Adrenal gland (tissue), 12 donors: Measurements from ENCODE around the gene GNLY. TPM values are rescaled to one million over a fixed set of nuclear protein-coding genes. Genes with fewer than 3 reads are reported as not detected.

ENCODE experiments used
- DNase-seq, 7 donors: peaks; one replicate each; pipeline ENCODE4 v3.0.0-alpha.2; 2019 to 2020
- H3K27ac ChIP-seq, 5 donors: fragments of 200-600 bp; sonication (generic) in 4 of 5; 1 replicate in 3 of 5; 2 replicates in 2 of 5; pipeline versions ENCODE4 v1.5.1 to v1.8.0; 2016 to 2020; ENCODE audit warnings: mild to moderate bottlenecking in 1 of 5
- H3K27me3 ChIP-seq: fragments of 200-600 bp; 2 replicates; pipeline ENCODE4 v1.8.0; 2021
- H3K36me3 ChIP-seq, 2 donors: fragments of 200-600 bp; replicated peaks in 1 of 2; 1 replicate in 1 of 2; 2 replicates in 1 of 2; pipeline versions ENCODE4 v1.5.1 to v1.8.0; 2018 to 2022
- H3K4me1 ChIP-seq, 2 donors: fragments of 200-600 bp; replicated peaks in 1 of 2; 1 replicate in 1 of 2; 2 replicates in 1 of 2; pipeline versions ENCODE4 v1.5.1 to v1.8.0; 2018 to 2021
- H3K4me3 ChIP-seq, 4 donors: fragments of 200-600 bp; sonication (generic) in 3 of 4; one replicate each; pipeline ENCODE4 v1.5.1; 2016 to 2018
- H3K9me3 ChIP-seq, 3 donors: fragments of 200-600 bp; sonication (generic) in 1 of 3; replicated peaks in 1 of 3; 1 replicate in 2 of 3; 2 replicates in 1 of 3; pipeline versions ENCODE4 v1.5.1 to v1.8.0; 2016 to 2021
- POLR2A ChIP-seq, 2 donors: fragments of 450-650 bp; IDR thresholded peaks; one replicate each; pipeline ENCODE4 v1.6.1; 2017; ENCODE audit warnings: antibody characterized with exemption in 2 of 2, mild to moderate bottlenecking in 2 of 2, moderate library complexity in 1 of 2
- WGBS, 4 donors: extraction: QIAGEN DNeasy Blood & Tissue Kit in 2 of 4; methylation state at CpG; one replicate each; pipeline versions ENCODE4 v1.1.5 to v1.1.7; 2013 to 2017; 5-methylcytosine and 5-hydroxymethylcytosine counted together
- intact Hi-C, 2 donors: fragments of 100-400 bp; cut with DNase I; formaldehyde crosslinking; loops; one replicate each; pipeline versions ENCODE4 v1.14.1 to v1.15.0; 2022 to 2023
- polyA plus RNA-seq, 3 donors: library from polyadenylated mRNA; stranded (reverse); fragments of 200-250 nt in 2 of 3; fragments of 350-450 nt in 1 of 3; fragmentation: Illumina TruSeq in 1 of 3; extraction: RNeasy Lipid Tissue Mini Kit (QIAGEN cat#74804) in 1 of 3; gene quantifications; one replicate each; pipeline ENCODE4 v1.2.3, GENCODE V29; 2013 to 2014
- total RNA-seq, 9 donors: library from RNA; depleted of rRNA in 4 of 9; stranded (reverse); fragments of >200 nt in 4 of 9; fragments of 120-200 nt in 1 of 9; fragmentation: NEBNext Ultra II Directional in 1 of 9; extraction: Animal tissue kit (Norgen Biotek cat#: 25700) in 1 of 9; gene quantifications; one replicate each; pipeline versions ENCODE4 v1.1.0 to v1.2.4, GENCODE V29; 2013 to 2023
- TF ChIP-seq, protein P1 (sequence below), 6 experiments: fragments of 450-650 bp in 4 of 6; fragments of 200-600 bp in 2 of 6; sonication (generic) in 1 of 6; IDR thresholded peaks; 1 replicate in 5 of 6; 2 replicates in 1 of 6; pipeline versions ENCODE4 v1.5.1 to v1.8.0; 2016 to 2021; ENCODE audit warnings: antibody characterized with exemption in 6 of 6, mild to moderate bottlenecking in 2 of 6, moderate library complexity in 1 of 6
- donor health status: healthy with polysubstance abuse.
- donor health status: Bipolar disorder and iron deficiency.
- donor health status: DM: yes; HTN: yes; CAD: no.
- donor health status: DM: no; HTN: no; CAD: no.
- donor health status: DM: no; HTN: no; CAD: no.
- donor health status: DM: yes; HTN: yes; CAD: no.

GNLY gene
- total and polyA plus RNA-seq, 12 donors: 0.28 to 6.7 (median 1.3) TPM; not detected in 1

- intact Hi-C loops: no loop called here
- Histone ChIP-seq H3K27me3 (no peaks in the 10 kb centered on the region), H3K36me3 (no peaks in the 10 kb centered on the region), H3K9me3 (no peaks in the 10 kb centered on the region), H3K27ac (peak overlapping the region; percentile 39 to 87 (median 55)), H3K4me1 (peaks cover 15 to 71% of the 10 kb centered on the region in 2 donors), H3K4me3 (no peak overlapping the region)
- TF ChIP-seq, protein P1, sequence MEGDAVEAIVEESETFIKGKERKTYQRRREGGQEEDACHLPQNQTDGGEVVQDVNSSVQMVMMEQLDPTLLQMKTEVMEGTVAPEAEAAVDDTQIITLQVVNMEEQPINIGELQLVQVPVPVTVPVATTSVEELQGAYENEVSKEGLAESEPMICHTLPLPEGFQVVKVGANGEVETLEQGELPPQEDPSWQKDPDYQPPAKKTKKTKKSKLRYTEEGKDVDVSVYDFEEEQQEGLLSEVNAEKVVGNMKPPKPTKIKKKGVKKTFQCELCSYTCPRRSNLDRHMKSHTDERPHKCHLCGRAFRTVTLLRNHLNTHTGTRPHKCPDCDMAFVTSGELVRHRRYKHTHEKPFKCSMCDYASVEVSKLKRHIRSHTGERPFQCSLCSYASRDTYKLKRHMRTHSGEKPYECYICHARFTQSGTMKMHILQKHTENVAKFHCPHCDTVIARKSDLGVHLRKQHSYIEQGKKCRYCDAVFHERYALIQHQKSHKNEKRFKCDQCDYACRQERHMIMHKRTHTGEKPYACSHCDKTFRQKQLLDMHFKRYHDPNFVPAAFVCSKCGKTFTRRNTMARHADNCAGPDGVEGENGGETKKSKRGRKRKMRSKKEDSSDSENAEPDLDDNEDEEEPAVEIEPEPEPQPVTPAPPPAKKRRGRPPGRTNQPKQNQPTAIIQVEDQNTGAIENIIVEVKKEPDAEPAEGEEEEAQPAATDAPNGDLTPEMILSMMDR (IDR thresholded peaks at IDR 0.05): no peak
- TF ChIP-seq POLR2A (IDR thresholded peaks at IDR 0.05): no peak
- DNase-seq: peak in 6 of 7 donors; percentile 55 to 78 (median 72)
- WGBS, 4 donors: 65 to 81% (median 72%) methylated on average over 6 to 10 of the region's 10 CpGs
Measured at GRCh38 chr2:85706599-85707296, 12.6 kb downstream of the GNLY start.

DNA sequence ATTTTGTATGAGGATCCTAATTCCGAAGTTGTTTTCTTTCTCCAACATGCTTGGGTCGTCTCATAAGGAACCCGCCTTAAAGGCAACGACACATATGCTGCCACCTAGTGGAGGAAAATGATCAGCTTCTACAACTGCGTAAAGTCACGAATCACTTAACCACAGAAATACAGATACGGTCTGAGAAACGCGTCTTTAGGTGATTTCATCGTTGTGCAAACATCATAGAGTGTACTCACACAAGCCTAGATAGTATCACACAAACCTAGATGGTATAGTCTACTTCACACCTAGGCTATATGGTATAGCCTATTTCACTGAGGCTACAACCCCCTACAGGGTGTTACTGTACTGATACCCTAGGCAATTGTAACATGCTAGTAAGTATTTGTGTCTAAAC, 13.1 kb downstream of the GNLY start:
- H3K4me1 ChIP-seq: peaks cover 15 to 66% of the 10 kb centered on the region in 2 donors
- peak overlapping the region; percentile 39 to 83 (median 55) for H3K27ac ChIP-seq
- H3K36me3 ChIP-seq: no peaks in the 10 kb centered on the region
- no peaks in the 10 kb centered on the region for H3K27me3 ChIP-seq
- no peak for TF ChIP-seq POLR2A (IDR thresholded peaks at IDR 0.05)
- TF ChIP-seq, protein P1 (IDR thresholded peaks at IDR 0.05): peak; percentile 76 to 91 (median 86)
- peak; percentile 56 to 88 (median 76) for DNase-seq
- H3K9me3 ChIP-seq: no peaks in the 10 kb centered on the region
- 0 to 2% (median 1%) methylated on average over 10 of the region's 10 CpGs for WGBS, 4 donors
- intact Hi-C loops: no loop called here
- no peak overlapping the region for H3K4me3 ChIP-seq

GRCh38 chr2:85708641-85709040, 14.5 kb downstream of the GNLY start:
- Histone ChIP-seq H3K9me3 (no peaks in the 10 kb centered on the region), H3K27me3 (no peaks in the 10 kb centered on the region), H3K4me3 (no peak overlapping the region), H3K4me1 (peaks cover 15 to 70% of the 10 kb centered on the region in 2 donors), H3K27ac (peak overlapping the region in 2 of 5 donors; percentile 61 to 90), H3K36me3 (no peaks in the 10 kb centered on the region)
- TF ChIP-seq, protein P1 (IDR thresholded peaks at IDR 0.05): no peak
- TF ChIP-seq POLR2A (IDR thresholded peaks at IDR 0.05): no peak
- intact Hi-C loops: no loop called here
- peak in 1 of 7 donors; percentile 54 for DNase-seq
- 50 to 69% (median 60%) methylated on average over 1 of the region's 1 CpG for WGBS, 4 donors

GRCh38 chr2:85709401-85709811, 15.2 kb downstream of the GNLY start:
- H3K36me3 ChIP-seq: no peaks in the 10 kb centered on the region
- peak overlapping the region in 2 of 5 donors; percentile 61 to 90 for H3K27ac ChIP-seq
- peak in 1 of 7 donors; percentile 49 for DNase-seq
- TF ChIP-seq, protein P1 (IDR thresholded peaks at IDR 0.05): no peak
- TF ChIP-seq POLR2A (IDR thresholded peaks at IDR 0.05): no peak
- WGBS, 4 donors: 43 to 71% (median 58%) methylated on average over 4 of the region's 4 CpGs
- no peaks in the 10 kb centered on the region for H3K27me3 ChIP-seq
- peaks cover 15 to 63% of the 10 kb centered on the region in 2 donors for H3K4me1 ChIP-seq
- no peak overlapping the region for H3K4me3 ChIP-seq
- intact Hi-C loops: no loop called here
- H3K9me3 ChIP-seq: no peaks in the 10 kb centered on the region
